ENCODE measurements around the gene MEIOB. TPM values are rescaled to one million over a fixed set of nuclear protein-coding genes. Genes with fewer than 3 reads are reported as not detected.

The MEIOB gene
- total RNA-seq, 1 experiment from 2014 or later = 1.3 TPM

DNA sequence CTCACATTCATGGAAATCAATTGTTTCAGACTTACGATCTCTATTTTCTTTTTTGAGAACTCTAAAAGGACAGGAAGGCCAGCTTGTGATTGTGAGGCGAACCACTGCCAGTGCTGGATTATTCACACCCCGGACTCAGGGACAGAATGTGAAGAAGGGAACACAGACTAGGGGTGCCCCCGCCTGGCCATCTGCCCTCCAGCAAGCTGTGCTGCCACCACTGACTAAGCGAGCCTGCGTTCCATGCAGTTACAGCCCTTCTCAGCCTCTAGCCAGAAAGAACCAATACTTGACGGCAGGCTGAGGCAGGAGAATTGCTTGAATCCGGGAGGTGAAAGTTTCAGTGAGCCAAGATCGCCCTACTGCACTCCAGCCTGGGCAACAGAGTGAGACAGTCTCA lies 48.1 kb downstream of the MEIOB start:
- peak; percentile 75 for DNase-seq
- peak overlapping the region; percentile 34 to 35; a peak in 2 of 5 replicates for H3K4me3 Mint-ChIP-seq
- H3K56ac ChIP-seq (ENCODE audit: insufficient read length, low read depth, low read length) = no peak overlapping the region
- no peak overlapping the region for H4K8ac ChIP-seq (replicated peaks; ENCODE audit: insufficient read length, low read depth, low read length)
- H3K27me3 Mint-ChIP-seq (ENCODE audit: low read depth) = peaks cover 4% of the 10 kb centered on the region
- TF ChIP-seq CTCF (conservative IDR thresholded peaks at IDR 0.05) = peak; percentile 55
- H3K18ac ChIP-seq (ENCODE audit: insufficient read length, low read depth, low read length) = no peak overlapping the region
- no peak overlapping the region for H3T11ph ChIP-seq (ENCODE audit: low read length)
- peaks cover 10% of the 10 kb centered on the region for H3K23me2 ChIP-seq (ENCODE audit: insufficient read length, low read depth, low read length, poor library complexity, severe bottlenecking)
- H2BK120ac ChIP-seq (ENCODE audit: low read depth, low read length, poor library complexity, severe bottlenecking) = no peak overlapping the region
- no peak overlapping the region for H3K27ac ChIP-seq (ENCODE audit: insufficient read length, low read depth, low read length)
- peaks cover 0 to 4% (median 4%) of the 10 kb centered on the region in 3 experiments; a peak in 4 of 7 replicates for H3K36me3 Mint-ChIP-seq (ENCODE audit: insufficient read depth in 1 of 3, low read depth in 3 of 3)
- no peak overlapping the region for H2BK5ac ChIP-seq (ENCODE audit: insufficient read length, low read length)
- no peak overlapping the region for H2AK5ac ChIP-seq (ENCODE audit: insufficient read length, low read length)
- H2AFZ ChIP-seq (ENCODE audit: low read length) = no peak overlapping the region
- no CpG with 5 or more reads among the region's 9 CpGs for WGBS (ENCODE audit: extremely low coverage, insufficient read length, low lambda C conversion rate)
- no peaks in the 10 kb centered on the region for H4K20me1 ChIP-seq (ENCODE audit: control insufficient read depth, insufficient read depth, insufficient read length)
- H2BK15ac ChIP-seq (ENCODE audit: low read depth, low read length) = no peak overlapping the region
- no peak overlapping the region for H3K4ac ChIP-seq (ENCODE audit: low read depth, low read length)
- H3K79me2 ChIP-seq (ENCODE audit: insufficient read depth, low read length) = peaks cover 3% of the 10 kb centered on the region; the same call in 1 of the 2 replicates
- no peaks in the 10 kb centered on the region; a peak in 1 of 5 replicates for H3K9me3 Mint-ChIP-seq
- no peak overlapping the region for H3K9ac ChIP-seq (ENCODE audit: extremely low read depth, insufficient read length, low read length)
- no peak overlapping the region; a peak in 1 of 7 replicates for H3K27ac Mint-ChIP-seq
- peaks cover 4% of the 10 kb centered on the region for H3K79me1 ChIP-seq (ENCODE audit: insufficient read depth, low read depth, low read length, poor library complexity, severe bottlenecking)
- H3K4me2 ChIP-seq (ENCODE audit: insufficient read depth, insufficient read length, low read length) = no peak overlapping the region
- H4K91ac ChIP-seq (ENCODE audit: insufficient read length, low read depth, low read length) = no peak overlapping the region
- H3K4me1 Mint-ChIP-seq = peaks cover 6 to 13% of the 10 kb centered on the region in 2 experiments
- no peak overlapping the region for H3K23ac ChIP-seq (ENCODE audit: insufficient read length, low read depth, low read length)
- no peak overlapping the region for H3K14ac ChIP-seq (ENCODE audit: insufficient read depth, low read length)
- no peaks in the 10 kb centered on the region for H3K27me3 ChIP-seq (ENCODE audit: insufficient read depth, low read length)
- H3K9me3 ChIP-seq (ENCODE audit: control insufficient read depth, low read depth, low read length) = no peaks in the 10 kb centered on the region
- no peak overlapping the region for H2BK12ac ChIP-seq (ENCODE audit: insufficient read length, low read depth, low read length)
- peaks cover under 1% of the 10 kb centered on the region; the same call in 1 of the 2 replicates for H3K4me1 ChIP-seq (ENCODE audit: insufficient read depth, low read length)
- H2BK20ac ChIP-seq (ENCODE audit: low read depth, low read length, poor library complexity, severe bottlenecking) = no peak overlapping the region
- H4K5ac ChIP-seq (ENCODE audit: insufficient read length, low read depth, low read length) = no peak overlapping the region

Data from H9 (cell line).